HepG2 (cell line): Measurements from ENCODE around the gene ARL2. TPM values are rescaled to one million over a fixed set of nuclear protein-coding genes. Genes with fewer than 3 reads are reported as not detected.
A peak's percentile ranks its signal among the peaks of the same experiment; 100 is the strongest.

Experiments used
- ATAC-seq: fragments of 200-7000 bp; cut with Tn5 transposase; 3 replicates; pipeline ENCODE4 v1.9.1; 2020; ENCODE audit warnings: mild to moderate bottlenecking, moderate library complexity
- BruUV-seq: library from RNA; stranded (reverse); fragments of 400-500 nt; replicated peaks from 2 replicates; lab custom pipeline; 2021; lab: Mats Ljungman, UMichigan
- CTCF ChIA-PET: fragments of 300-600 bp; formaldehyde crosslinking; extraction: SDS; loops from one replicate; lab custom pipeline; 2021; ENCODE audit warnings: low total read pairs, inconsistent platforms, low intra/inter-chr PET ratio; lab: Yijun Ruan, JAX
- POLR2A ChIA-PET: fragments of 350-600 bp; sonication (Branson Sonifier 250); formaldehyde crosslinking; loops from one replicate; lab custom pipeline; 2020; ENCODE audit warnings: antibody characterized with exemption, inconsistent platforms; lab: Yijun Ruan, JAX
- DNase-seq: peaks from one replicate; pipeline ENCODE4 v3.0.0-alpha.2; 2015; ENCODE audit warnings: low spot score
- FAIRE-seq: peaks from 3 replicates; lab custom pipeline; 2011; peaks lifted over from hg19 to GRCh38; lab: Jason Lieb, UNC
- H2AFZ ChIP-seq: one replicate; pipeline ENCODE4 v1.6.1; 2011; ENCODE audit warnings: low read length, inconsistent platforms
- H3K27ac ChIP-seq: fragments of 300-600 bp; 3 replicates; pipeline ENCODE4 v1.8.0; 2011; ENCODE audit warnings: mixed run types, mild to moderate bottlenecking, mixed read lengths, low read length, inconsistent platforms; ENCODE audit not compliant: insufficient read depth; ENCODE audit errors: extremely low read length
- H3K27me3 ChIP-seq, 2 experiments: fragments of 200-600 bp in 1 of 2; 2 replicates in 1 of 2; 3 replicates in 1 of 2; pipeline versions ENCODE4 v1.6.0 to v1.8.0; 2011; ENCODE audit warnings: low read length in 2 of 2, mild to moderate bottlenecking in 2 of 2, moderate library complexity in 2 of 2, inconsistent platforms in 1 of 2; ENCODE audit not compliant: insufficient read depth in 2 of 2, control insufficient read depth in 1 of 2
- H3K36me3 ChIP-seq, 2 experiments: fragments of 200-600 bp in 1 of 2; replicated peaks in 1 of 2; 2 replicates in 1 of 2; 3 replicates in 1 of 2; pipeline versions ENCODE4 v1.5.1 to v1.8.0; 2011; ENCODE audit warnings: low read length in 2 of 2, inconsistent platforms in 1 of 2; ENCODE audit not compliant: insufficient read depth in 2 of 2, control insufficient read depth in 1 of 2
- H3K4me1 ChIP-seq: 2 replicates; pipeline ENCODE4 v1.5.1; 2012; ENCODE audit warnings: low read length, inconsistent platforms; ENCODE audit not compliant: insufficient read depth
- H3K4me2 ChIP-seq: 2 replicates; pipeline ENCODE4 v1.6.0; 2011; ENCODE audit warnings: low read depth, low read length, inconsistent platforms
- H3K4me3 ChIP-seq, 3 experiments: fragments of 200-600 bp in 1 of 3; sonication (generic), shearing (Covaris generic) in 1 of 3; replicated peaks in 1 of 3; 2 replicates each; pipeline ENCODE4 v1.5.1; 2011 to 2016; ENCODE audit warnings: low read length in 3 of 3, inconsistent platforms in 2 of 3, low read depth in 2 of 3, mild to moderate bottlenecking in 2 of 3, control low read depth in 1 of 3, mixed read lengths in 1 of 3; ENCODE audit not compliant: insufficient read depth in 1 of 3
- H3K79me2 ChIP-seq: one replicate; pipeline ENCODE4 v1.6.1; 2011; ENCODE audit warnings: low read length, inconsistent platforms; ENCODE audit not compliant: insufficient read depth
- H3K9ac ChIP-seq: 2 replicates; pipeline ENCODE4 v1.6.0; 2011; ENCODE audit warnings: mild to moderate bottlenecking, low read depth, low read length, inconsistent platforms; ENCODE audit not compliant: insufficient read depth
- H3K9me3 ChIP-seq: 2 replicates; pipeline ENCODE4 v1.5.1; 2012; ENCODE audit warnings: mild to moderate bottlenecking, low read length
- H4K20me1 ChIP-seq: 2 replicates; pipeline ENCODE4 v1.6.0; 2011; ENCODE audit warnings: inconsistent platforms, mild to moderate bottlenecking, low read length, moderate library complexity; ENCODE audit not compliant: insufficient read depth
- ADNP ChIP-seq: sonication (generic); formaldehyde crosslinking; IDR thresholded peaks from 2 replicates; pipeline ENCODE4 v1.4.0; 2020; ENCODE audit warnings: missing genetic modification reagents
- PATZ1 ChIP-seq: sonication (generic); formaldehyde crosslinking; IDR thresholded peaks from 2 replicates; pipeline ENCODE4 v1.4.0; 2020; ENCODE audit warnings: missing genetic modification reagents
- ZNF629 ChIP-seq: sonication (generic); formaldehyde crosslinking; conservative IDR thresholded peaks from 2 replicates; pipeline ENCODE4 v1.5.0; 2020; ENCODE audit warnings: missing genetic modification reagents
- WGBS: methylation state at CpG from one replicate; pipeline ENCODE4 v1.1.6; 2017; ENCODE audit warnings: low lambda C conversion rate; 5-methylcytosine and 5-hydroxymethylcytosine counted together
- in situ Hi-C: cut with HindIII; loops from 2 replicates; pipeline ENCODE4 v1.10.0; 2017; ENCODE audit warnings: low pct_unique_long_range_greater_than_20kb; ENCODE audit not compliant: extremely low pct_ligation_motif_present
- intact Hi-C: fragments of 100-400 bp; cut with micrococcal nuclease; formaldehyde crosslinking; loops from one replicate; pipeline ENCODE4 v1.10.0; 2022; ENCODE audit not compliant: unreplicated experiment
- polyA plus RNA-seq, 8 experiments: library from polyadenylated mRNA; depleted of rRNA in 3 of 8; stranded (reverse) in 7 of 8; unstranded in 1 of 8; fragments of >200 nt; fragmentation: Illumina TruSeq in 4 of 8; extraction: Trizol in 4 of 8; gene quantifications; 2 replicates each; pipeline versions ENCODE4 v1.2.1 to v1.2.3, GENCODE V29; 2011 to 2016; ENCODE audit warnings: low read depth in 4 of 8, missing spikeins in 1 of 8, mixed read lengths in 1 of 8; ENCODE audit not compliant: insufficient read depth in 1 of 8
- total RNA-seq, 5 experiments: library from RNA; depleted of rRNA; stranded (reverse); fragments of >200 nt; fragmentation: Illumina TruSeq; extraction: Trizol; gene quantifications; 2 replicates each; pipeline ENCODE4 v1.2.3, GENCODE V29; 2016; ENCODE audit warnings: low read depth in 1 of 5

ARL2 gene
- total and polyA plus RNA-seq, 2 of the 13 experiments (the other 11 are each of a cell fraction or from before 2014, with no cell fraction given), result 82.9 to 84.4 TPM

GRCh38 chr11:65026810-65027209, 12.8 kb downstream of the ARL2 start:
- no peaks in the 10 kb centered on the region for H4K20me1 ChIP-seq
- H3K36me3 ChIP-seq, result peaks cover 0 to under 1% of the 10 kb centered on the region in 2 experiments; a peak in 3 of 5 replicates
- no TSS peak for BruUV-seq
- H3K9me3 ChIP-seq, result no peaks in the 10 kb centered on the region
- H3K79me2 ChIP-seq, result no peaks in the 10 kb centered on the region
- peak overlapping the region; percentile 81 for H3K4me2 ChIP-seq
- in situ Hi-C loops, result loop anchor here (5.0 kb wide), 1 partner anchor 40 kb away; no protein-coding TSS in a partner anchor
- ChIA-PET POLR2A (interaction anchor here (0.7 to 2.6 kb wide), 5 partner anchors 12 to 108 kb away, joined by 3 to 10 read pairs (median 4); partner anchors contain the start of genes ARL2, SAC3D1, SYVN1 and ZNHIT2), CTCF (interaction anchor here (1.4 to 3.3 kb wide), 3 partner anchors 13 to 51 kb away, joined by 6 to 17 read pairs (median 9); partner anchors contain the start of gene ARL2)
- no peak for ATAC-seq
- DNase-seq, result no peak
- peaks cover 54% of the 10 kb centered on the region for H3K4me1 ChIP-seq
- peak overlapping the region; percentile 72 for H3K9ac ChIP-seq
- TF ChIP-seq PATZ1 (no peak), ZNF629 (peak; percentile 47; the same call in 1 of the 2 replicates), ADNP (CRISPR knock-in tag) (0 out of 2 replicates have a peak, but pooled peaks have one; percentile 3)
- H3K27ac ChIP-seq, result peak overlapping the region; percentile 85
- H2AFZ ChIP-seq, result peak overlapping the region; percentile 84
- WGBS, result 67% methylated on average over 10 of the region's 10 CpGs
- H3K27me3 ChIP-seq, result no peaks in the 10 kb centered on the region; a peak in 1 of 5 replicates
- intact Hi-C loops, result loop anchor here (1.0 to 5.0 kb wide), 3 partner anchors 13 to 50 kb away; no protein-coding TSS in a partner anchor
- peak overlapping the region; percentile 68 to 78 (median 75); a peak in 5 of 6 replicates for H3K4me3 ChIP-seq
- FAIRE-seq, result no peak
